H1 (cell line): ENCODE results near the gene CASKIN2.

Source experiments
- BACH1 ChIP-seq: IDR thresholded peaks from 2 replicates; pipeline ENCODE4 v1.6.1; 2012; ENCODE audit warnings: low read length, improper control_type of control experiment
- JUND ChIP-seq: IDR thresholded peaks from 2 replicates; pipeline ENCODE4 v1.6.1; 2011; ENCODE audit warnings: mild to moderate bottlenecking, improper control_type of control experiment, low read length
- POLR2A ChIP-seq, 2 experiments: IDR thresholded peaks; 1 replicate in 1 of 2; 2 replicates in 1 of 2; pipeline ENCODE4 v1.6.1; 2011; ENCODE audit warnings: low read depth in 2 of 2, low read length in 2 of 2, mild to moderate bottlenecking in 2 of 2; ENCODE audit errors: control extremely low read depth in 1 of 2
- POLR2AphosphoS5 ChIP-seq: IDR thresholded peaks from 2 replicates; pipeline ENCODE4 v1.6.1; 2011; ENCODE audit warnings: low read depth, low read length
- RBBP5 ChIP-seq: IDR thresholded peaks from 2 replicates; pipeline ENCODE4 v1.7.1; 2012; ENCODE audit warnings: low read depth, mild to moderate bottlenecking, inconsistent platforms, low read length, moderate library complexity, borderline replicate concordance
- ZNF274 ChIP-seq: IDR thresholded peaks from 2 replicates; pipeline ENCODE4 v1.7.0; 2012; ENCODE audit warnings: low read length, borderline replicate concordance; ENCODE audit errors: extremely low read depth
- TF ChIP-seq, protein P1 (sequence below), 3 experiments: IDR thresholded peaks; 1 replicate in 2 of 3; 2 replicates in 1 of 3; pipeline versions ENCODE4 v1.5.1 to v1.6.1; 2011; ENCODE audit warnings: low read length in 3 of 3, mild to moderate bottlenecking in 3 of 3, inconsistent platforms in 2 of 3, low read depth in 1 of 3, moderate library complexity in 1 of 3; ENCODE audit not compliant: insufficient read depth in 1 of 3; ENCODE audit errors: control extremely low read depth in 1 of 3

DNA sequence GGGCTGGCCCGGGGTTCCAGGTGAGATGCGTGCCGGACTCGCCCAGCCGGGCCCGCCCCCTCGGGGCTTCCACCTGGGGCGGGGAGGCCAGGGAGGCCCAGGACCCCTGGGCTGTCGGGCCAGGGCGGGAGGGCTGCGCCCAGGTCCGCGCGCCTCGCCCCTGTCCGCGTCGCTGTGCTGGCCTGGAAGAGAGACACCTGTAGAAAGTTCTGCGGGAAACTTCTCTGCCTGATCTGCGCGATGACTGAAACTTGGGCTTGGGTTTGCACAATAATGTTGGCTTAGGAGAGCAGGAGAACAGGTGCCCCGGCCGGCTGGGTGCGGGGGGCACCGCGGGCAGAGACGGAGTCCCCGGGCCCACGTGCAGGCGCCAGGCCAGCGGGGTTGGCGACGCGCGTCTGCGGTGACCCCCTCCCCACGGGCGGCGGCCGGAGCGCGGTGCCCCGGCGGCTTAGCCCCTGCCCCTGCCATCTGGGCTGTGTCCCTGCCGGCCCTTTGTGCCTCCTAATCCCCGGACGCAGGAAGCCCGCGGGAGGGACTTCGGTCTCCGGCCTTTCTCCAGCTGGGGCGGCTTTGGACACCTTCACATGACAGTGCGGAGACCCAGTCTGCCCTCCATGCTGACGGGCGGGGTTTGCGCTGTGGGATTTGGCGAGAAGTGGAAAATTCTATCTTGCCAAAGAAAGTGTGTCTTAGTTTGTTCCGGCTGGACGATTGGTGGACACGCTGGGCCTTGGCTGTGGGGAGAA lies 10.6 kb upstream of the CASKIN2 start:
- TF ChIP-seq POLR2A (IDR thresholded peaks at IDR 0.05; ENCODE audit: control extremely low read depth in 1 of 2, low read depth in 2 of 2, low read length in 2 of 2) (no peak), ZNF274 (no peak), RBBP5 (no peak), BACH1 (no peak), JUND (no peak), POLR2AphosphoS5 (no peak)
- TF ChIP-seq, protein P1, sequence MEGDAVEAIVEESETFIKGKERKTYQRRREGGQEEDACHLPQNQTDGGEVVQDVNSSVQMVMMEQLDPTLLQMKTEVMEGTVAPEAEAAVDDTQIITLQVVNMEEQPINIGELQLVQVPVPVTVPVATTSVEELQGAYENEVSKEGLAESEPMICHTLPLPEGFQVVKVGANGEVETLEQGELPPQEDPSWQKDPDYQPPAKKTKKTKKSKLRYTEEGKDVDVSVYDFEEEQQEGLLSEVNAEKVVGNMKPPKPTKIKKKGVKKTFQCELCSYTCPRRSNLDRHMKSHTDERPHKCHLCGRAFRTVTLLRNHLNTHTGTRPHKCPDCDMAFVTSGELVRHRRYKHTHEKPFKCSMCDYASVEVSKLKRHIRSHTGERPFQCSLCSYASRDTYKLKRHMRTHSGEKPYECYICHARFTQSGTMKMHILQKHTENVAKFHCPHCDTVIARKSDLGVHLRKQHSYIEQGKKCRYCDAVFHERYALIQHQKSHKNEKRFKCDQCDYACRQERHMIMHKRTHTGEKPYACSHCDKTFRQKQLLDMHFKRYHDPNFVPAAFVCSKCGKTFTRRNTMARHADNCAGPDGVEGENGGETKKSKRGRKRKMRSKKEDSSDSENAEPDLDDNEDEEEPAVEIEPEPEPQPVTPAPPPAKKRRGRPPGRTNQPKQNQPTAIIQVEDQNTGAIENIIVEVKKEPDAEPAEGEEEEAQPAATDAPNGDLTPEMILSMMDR (IDR thresholded peaks at IDR 0.05; ENCODE audit: control extremely low read depth in 1 of 3, insufficient read depth in 1 of 3, low read depth in 1 of 3, low read length in 3 of 3): no peak
